Stimulated activated CD8-positive, alpha-beta memory T cell treated with anti-CD3 and anti-CD28 coated beads, Interleukin-7, amount 100 ng/mL, for 4 hours (primary cell): ENCODE results near the gene TPT1.
A peak's percentile ranks its signal among the peaks of the same experiment; 100 is the strongest.
"Not testable (repeated sequence)": the region's sequence is repeated elsewhere in the genome, so short reads cannot be mapped to it uniquely, and the experiment has no call there.

ENCODE experiments used
- DNase-seq, 2 donors: peaks; one replicate each; pipeline ENCODE4 v3.0.0-alpha.2; 2020; ENCODE audit warnings: low read depth in 2 of 2

TPT1 gene

GRCh38 chr13:45341034-45341798 is at the start of gene TPT1:
TSS of gene TPT1 (minus strand) at chr13:45341183. CDS start at chr13:45341069, 114 bp downstream.
- peak; percentile 99 to 100 for DNase-seq

DNA sequence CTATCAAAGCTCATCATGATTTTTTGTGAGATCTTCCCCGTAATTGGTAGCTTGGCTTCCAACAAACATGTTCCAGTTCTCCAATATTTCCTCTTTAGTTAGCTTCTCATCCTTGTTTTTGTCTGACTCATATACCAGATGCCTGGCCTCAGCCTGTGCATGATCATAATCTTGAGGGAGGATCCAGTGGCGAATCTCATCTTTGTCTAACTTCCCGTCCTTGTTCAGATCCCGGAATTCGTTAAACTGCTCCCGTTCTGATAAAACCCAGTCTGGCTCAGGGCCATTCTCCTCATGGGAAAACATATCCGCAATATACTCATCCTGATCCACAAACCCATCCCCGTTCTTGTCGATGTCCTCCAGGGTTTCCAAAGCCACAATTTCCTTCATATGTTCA is 49.4 kb upstream of the TPT1 start:
- DNase-seq, result not testable (repeated sequence)

GRCh38 chr13:45388664-45389063 is 47.7 kb upstream of the TPT1 start:
- DNase-seq, result no peak

- not testable (repeated sequence) for DNase-seq
These were observed 46.1 kb upstream of the TPT1 start for GRCh38 chr13:45386892-45387575.

DNA sequence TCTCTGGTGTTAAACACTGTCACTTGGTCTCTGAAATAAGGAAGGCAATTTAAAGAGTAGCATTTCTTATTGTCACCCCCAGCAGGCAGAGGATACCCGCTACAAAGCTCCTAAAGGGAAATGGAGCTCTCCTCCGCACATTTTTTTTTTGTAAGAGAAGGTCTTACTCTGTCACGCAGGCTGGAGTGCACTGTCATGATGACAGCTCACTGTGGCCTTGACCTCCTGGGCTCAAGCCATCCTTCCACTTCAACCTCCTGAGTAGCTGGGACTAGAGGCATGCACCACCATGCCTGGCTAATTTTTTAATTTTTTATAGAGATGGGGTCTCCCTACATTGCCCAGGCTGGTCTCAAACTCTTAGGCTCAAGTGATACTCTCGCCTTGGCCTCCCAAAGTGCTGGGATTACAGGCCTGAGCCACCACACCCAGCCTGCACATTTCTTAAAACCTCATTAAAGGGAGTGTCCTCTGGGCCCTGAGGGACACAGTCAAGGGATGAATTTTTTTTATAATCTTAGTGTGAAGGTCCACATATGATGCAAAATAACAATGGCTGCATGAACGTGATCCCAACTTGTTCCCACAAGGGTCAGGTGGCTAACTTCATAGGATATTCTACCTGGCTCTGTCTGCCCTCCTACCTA is 45.0 kb upstream of the TPT1 start:
- no peak for DNase-seq

GRCh38 chr13:45385320-45385719 is 44.3 kb upstream of the TPT1 start:
- no peak for DNase-seq

DNA sequence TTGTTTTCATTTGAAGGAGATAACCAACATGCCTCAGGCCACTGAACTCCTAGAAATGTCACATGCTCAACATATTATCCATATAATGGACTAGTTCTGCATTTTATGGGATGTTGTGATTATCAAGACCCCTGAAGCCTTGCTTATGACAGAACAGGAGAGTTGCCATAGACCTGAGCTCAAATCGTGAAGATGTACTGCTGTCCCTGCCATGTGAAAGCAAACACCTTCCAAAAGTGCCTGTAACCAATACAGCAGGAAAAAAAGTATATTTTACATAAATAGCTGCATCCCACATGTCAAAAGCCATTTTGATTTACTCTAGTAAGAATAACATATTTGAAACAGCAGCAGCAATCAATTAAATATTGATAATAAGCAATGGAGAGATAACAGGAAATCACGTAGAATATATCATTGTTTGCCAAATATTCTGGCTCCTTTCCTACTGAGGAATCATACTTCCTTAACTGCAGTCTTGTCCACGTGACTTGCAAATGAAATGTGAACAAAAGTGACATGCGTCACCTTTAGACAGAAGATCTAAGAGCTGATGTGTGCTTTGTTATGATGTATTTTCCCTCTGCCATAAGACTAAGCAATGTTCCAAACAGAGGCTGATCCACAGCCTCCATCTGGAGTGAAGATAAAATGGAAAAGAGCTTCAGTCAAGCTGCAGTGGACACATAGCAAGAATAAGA is 43.6 kb upstream of the TPT1 start:
- DNase-seq, result no peak

DNA sequence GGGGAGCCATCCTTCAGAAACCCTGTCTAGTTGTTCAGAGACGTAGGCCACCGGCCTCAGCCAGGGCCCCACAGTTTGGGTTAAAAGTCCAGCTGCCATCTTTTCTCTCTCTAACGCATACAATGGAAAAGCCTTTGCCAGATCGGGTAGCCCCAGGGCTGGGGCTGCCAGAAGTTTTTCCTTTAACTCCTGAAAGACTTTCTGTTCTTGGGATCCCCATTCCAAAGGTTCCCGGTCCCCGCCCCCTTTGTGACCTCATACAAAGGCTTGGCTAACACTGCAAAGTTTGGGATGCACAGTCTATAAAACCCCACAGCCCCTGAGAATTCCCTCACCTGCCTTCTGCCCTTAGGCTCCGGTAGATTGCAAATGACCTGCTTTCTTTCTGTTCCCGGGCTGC is 41.8 kb upstream of the TPT1 start:
- DNase-seq, result not testable (repeated sequence)

DNA sequence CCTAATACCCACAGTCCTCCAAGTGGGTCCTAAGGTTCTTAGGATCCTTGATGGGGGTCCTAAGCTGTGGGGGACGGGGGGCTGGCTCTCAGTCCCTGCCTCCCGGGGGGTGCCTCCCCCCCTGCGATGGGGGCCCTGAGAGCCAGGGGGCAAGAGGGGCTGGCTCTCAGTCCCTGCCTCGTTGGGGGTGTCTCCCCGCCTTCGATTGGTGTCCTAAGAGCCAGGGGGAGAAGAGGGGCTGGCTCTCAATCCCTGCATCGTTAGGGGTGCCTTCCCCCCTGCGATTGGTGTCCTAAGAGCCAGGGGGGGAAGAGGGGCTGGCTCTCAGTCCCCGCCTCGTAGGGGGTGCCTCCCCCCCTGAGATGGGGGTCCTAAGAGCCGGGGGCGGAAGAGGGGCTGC is 40.2 kb upstream of the TPT1 start:
- no peak for DNase-seq

GRCh38 chr13:45380708-45381107 is 39.7 kb upstream of the TPT1 start:
- DNase-seq, result not testable (repeated sequence)

- not testable (repeated sequence) for DNase-seq
These were observed 38.5 kb upstream of the TPT1 start for GRCh38 chr13:45379516-45379915.

DNA sequence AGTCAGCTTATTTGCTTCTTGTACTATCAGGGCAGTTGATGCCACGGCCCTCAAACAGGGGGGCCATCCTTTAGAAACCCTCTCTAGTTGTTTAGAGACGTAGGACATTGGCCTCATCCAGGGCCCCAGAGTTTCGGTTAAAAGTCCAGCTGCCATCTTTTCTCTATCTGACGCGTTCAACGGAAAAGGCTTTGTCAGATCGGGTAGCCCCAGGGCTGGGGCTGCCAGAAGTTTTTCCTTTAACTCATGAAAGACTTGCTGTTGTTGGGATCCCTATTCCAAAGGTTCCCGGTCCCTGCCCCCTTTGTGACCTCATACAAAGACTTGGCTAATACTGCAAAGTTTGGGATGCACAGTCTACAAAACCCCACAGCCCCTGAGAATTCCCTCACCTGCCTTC is 37.8 kb upstream of the TPT1 start:
- DNase-seq, result not testable (repeated sequence)

DNA sequence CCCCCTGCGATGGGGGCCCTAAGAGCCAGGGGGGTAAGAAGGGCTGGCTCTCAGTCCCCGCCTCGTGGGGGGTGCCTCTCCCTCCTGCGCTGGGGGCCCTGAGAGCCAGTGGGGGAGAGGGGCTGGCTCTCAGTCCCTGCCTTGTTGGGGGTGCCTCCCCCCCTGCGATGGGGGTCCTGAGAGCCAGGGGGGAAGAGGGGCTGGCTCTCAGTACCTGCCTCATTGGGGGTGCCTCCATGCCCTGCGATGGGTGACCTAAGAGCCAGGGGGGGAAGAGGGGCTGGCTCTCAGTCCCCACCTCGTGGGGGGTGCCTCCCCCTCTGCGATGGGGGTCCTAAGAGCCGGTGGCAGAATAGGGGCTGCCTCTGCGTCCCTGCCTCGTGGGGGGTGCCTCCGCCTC is 36.3 kb upstream of the TPT1 start:
- DNase-seq, result not testable (repeated sequence)

DNA sequence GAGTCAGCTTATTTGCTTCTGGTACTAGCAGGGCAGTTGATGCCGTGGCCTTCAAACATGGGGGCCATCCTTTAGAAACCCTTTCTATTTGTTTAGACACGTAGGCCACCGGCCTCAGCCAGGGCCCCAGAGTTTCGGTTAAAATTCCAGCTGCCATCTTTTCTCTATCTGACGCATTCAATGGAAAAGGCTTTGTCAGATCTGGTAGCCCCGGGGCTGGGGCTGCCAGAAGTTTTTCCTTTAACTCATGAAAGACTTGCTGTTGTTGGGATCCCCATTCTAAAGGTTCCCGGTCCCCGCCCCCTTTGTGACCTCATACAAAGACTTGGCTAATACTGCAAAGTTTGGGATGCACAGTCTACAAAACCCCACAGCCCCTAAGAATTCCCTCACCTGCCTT is 35.7 kb upstream of the TPT1 start:
- DNase-seq, result not testable (repeated sequence)

- DNase-seq, result no peak
These were observed 33.9 kb upstream of the TPT1 start for GRCh38 chr13:45374917-45375316.

DNA sequence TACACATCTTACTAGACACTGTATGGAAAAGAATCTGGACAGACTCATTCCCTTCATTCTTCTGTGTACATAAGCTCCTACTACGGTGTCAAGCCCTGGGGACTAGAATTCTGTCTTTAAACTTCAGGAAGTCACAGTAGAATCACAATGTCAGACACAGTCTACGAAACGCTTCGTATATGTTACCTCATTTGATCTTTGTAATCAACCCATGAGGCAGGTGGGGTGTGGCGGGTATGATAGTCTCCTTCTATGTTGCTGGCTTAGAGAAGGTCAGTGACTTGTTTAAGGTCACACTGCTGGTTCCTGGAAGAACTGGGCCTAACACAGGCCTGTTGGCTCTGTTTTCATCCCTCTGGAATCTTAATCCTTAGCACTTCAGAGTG is 32.2 kb upstream of the TPT1 start:
- DNase-seq, result no peak

- DNase-seq, result no peak
These were observed 31.5 kb upstream of the TPT1 start for GRCh38 chr13:45372189-45373161.

- DNase-seq, result peak; percentile 21 to 37
These were observed 30.0 kb upstream of the TPT1 start for GRCh38 chr13:45370922-45371406.

GRCh38 chr13:45369116-45369515 is 28.1 kb upstream of the TPT1 start:
- no peak for DNase-seq

DNA sequence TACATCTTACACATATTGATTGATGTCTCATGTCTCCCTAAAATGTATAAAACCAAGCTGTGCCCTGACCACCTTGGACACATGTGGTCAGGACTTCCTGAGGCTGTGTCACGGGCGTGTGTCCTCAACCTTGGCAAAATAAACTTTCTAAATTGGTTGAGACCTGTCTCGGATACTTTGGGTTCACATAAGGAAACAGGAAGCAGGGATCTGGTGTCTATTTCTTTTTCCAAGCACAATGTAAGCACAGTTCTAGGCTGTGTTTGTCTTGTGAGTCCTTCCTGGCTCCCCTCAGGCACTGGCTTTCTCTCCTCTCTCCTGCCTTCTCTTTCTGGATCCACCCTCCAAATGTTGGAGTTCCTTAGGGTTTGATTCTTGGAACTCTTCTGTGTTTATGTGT is 27.6 kb upstream of the TPT1 start:
- no peak for DNase-seq

- DNase-seq, result no peak
These were observed 27.0 kb upstream of the TPT1 start for GRCh38 chr13:45368005-45368404.
